HepG2 (cell line): ENCODE data around the gene GNAI2. TPM values are rescaled to one million over a fixed set of nuclear protein-coding genes. Genes with fewer than 3 reads are reported as not detected.

Experiments
- ATAC-seq: fragments of 200-7000 bp; cut with Tn5 transposase; 3 replicates; pipeline ENCODE4 v1.9.1; 2020; ENCODE audit warnings: mild to moderate bottlenecking, moderate library complexity
- BruUV-seq: library from RNA; stranded (reverse); fragments of 400-500 nt; replicated peaks from 2 replicates; lab custom pipeline; 2021; lab: Mats Ljungman, UMichigan
- CTCF ChIA-PET: fragments of 300-600 bp; formaldehyde crosslinking; extraction: SDS; loops from one replicate; lab custom pipeline; 2021; ENCODE audit warnings: low total read pairs, inconsistent platforms, low intra/inter-chr PET ratio; lab: Yijun Ruan, JAX
- POLR2A ChIA-PET: fragments of 350-600 bp; sonication (Branson Sonifier 250); formaldehyde crosslinking; loops from one replicate; lab custom pipeline; 2020; ENCODE audit warnings: antibody characterized with exemption, inconsistent platforms; lab: Yijun Ruan, JAX
- DNase-seq: peaks from one replicate; pipeline ENCODE4 v3.0.0-alpha.2; 2015; ENCODE audit warnings: low spot score
- FAIRE-seq: peaks from 3 replicates; lab custom pipeline; 2011; peaks lifted over from hg19 to GRCh38; lab: Jason Lieb, UNC
- H2AFZ ChIP-seq: one replicate; pipeline ENCODE4 v1.6.1; 2011; ENCODE audit warnings: low read length, inconsistent platforms
- H3K27ac ChIP-seq: fragments of 300-600 bp; 3 replicates; pipeline ENCODE4 v1.8.0; 2011; ENCODE audit warnings: mixed run types, mild to moderate bottlenecking, mixed read lengths, low read length, inconsistent platforms; ENCODE audit not compliant: insufficient read depth; ENCODE audit errors: extremely low read length
- H3K27me3 ChIP-seq, 2 experiments: fragments of 200-600 bp in 1 of 2; 2 replicates in 1 of 2; 3 replicates in 1 of 2; pipeline versions ENCODE4 v1.6.0 to v1.8.0; 2011; ENCODE audit warnings: low read length in 2 of 2, mild to moderate bottlenecking in 2 of 2, moderate library complexity in 2 of 2, inconsistent platforms in 1 of 2; ENCODE audit not compliant: insufficient read depth in 2 of 2, control insufficient read depth in 1 of 2
- H3K36me3 ChIP-seq, 2 experiments: fragments of 200-600 bp in 1 of 2; replicated peaks in 1 of 2; 2 replicates in 1 of 2; 3 replicates in 1 of 2; pipeline versions ENCODE4 v1.5.1 to v1.8.0; 2011; ENCODE audit warnings: low read length in 2 of 2, inconsistent platforms in 1 of 2; ENCODE audit not compliant: insufficient read depth in 2 of 2, control insufficient read depth in 1 of 2
- H3K4me1 ChIP-seq: 2 replicates; pipeline ENCODE4 v1.5.1; 2012; ENCODE audit warnings: low read length, inconsistent platforms; ENCODE audit not compliant: insufficient read depth
- H3K4me2 ChIP-seq: 2 replicates; pipeline ENCODE4 v1.6.0; 2011; ENCODE audit warnings: low read depth, low read length, inconsistent platforms
- H3K4me3 ChIP-seq, 3 experiments: fragments of 200-600 bp in 1 of 3; sonication (generic), shearing (Covaris generic) in 1 of 3; replicated peaks in 1 of 3; 2 replicates each; pipeline ENCODE4 v1.5.1; 2011 to 2016; ENCODE audit warnings: low read length in 3 of 3, inconsistent platforms in 2 of 3, low read depth in 2 of 3, mild to moderate bottlenecking in 2 of 3, control low read depth in 1 of 3, mixed read lengths in 1 of 3; ENCODE audit not compliant: insufficient read depth in 1 of 3
- H3K79me2 ChIP-seq: one replicate; pipeline ENCODE4 v1.6.1; 2011; ENCODE audit warnings: low read length, inconsistent platforms; ENCODE audit not compliant: insufficient read depth
- H3K9ac ChIP-seq: 2 replicates; pipeline ENCODE4 v1.6.0; 2011; ENCODE audit warnings: mild to moderate bottlenecking, low read depth, low read length, inconsistent platforms; ENCODE audit not compliant: insufficient read depth
- H3K9me3 ChIP-seq: 2 replicates; pipeline ENCODE4 v1.5.1; 2012; ENCODE audit warnings: mild to moderate bottlenecking, low read length
- H4K20me1 ChIP-seq: 2 replicates; pipeline ENCODE4 v1.6.0; 2011; ENCODE audit warnings: inconsistent platforms, mild to moderate bottlenecking, low read length, moderate library complexity; ENCODE audit not compliant: insufficient read depth
- BCLAF1 ChIP-seq: fragments of 450-650 bp; IDR thresholded peaks from 2 replicates; pipeline ENCODE4 v1.6.1; 2017; ENCODE audit warnings: mild to moderate bottlenecking
- ZNF615 ChIP-seq: sonication (generic); formaldehyde crosslinking; IDR thresholded peaks from 2 replicates; pipeline ENCODE4 v1.5.0; 2020; ENCODE audit warnings: mild to moderate bottlenecking, missing genetic modification reagents, borderline replicate concordance
- WGBS: methylation state at CpG from one replicate; pipeline ENCODE4 v1.1.6; 2017; ENCODE audit warnings: low lambda C conversion rate; 5-methylcytosine and 5-hydroxymethylcytosine counted together
- in situ Hi-C: cut with HindIII; loops from 2 replicates; pipeline ENCODE4 v1.10.0; 2017; ENCODE audit warnings: low pct_unique_long_range_greater_than_20kb; ENCODE audit not compliant: extremely low pct_ligation_motif_present
- intact Hi-C: fragments of 100-400 bp; cut with micrococcal nuclease; formaldehyde crosslinking; loops from one replicate; pipeline ENCODE4 v1.10.0; 2022; ENCODE audit not compliant: unreplicated experiment
- polyA plus RNA-seq, 8 experiments: library from polyadenylated mRNA; depleted of rRNA in 3 of 8; stranded (reverse) in 7 of 8; unstranded in 1 of 8; fragments of >200 nt; fragmentation: Illumina TruSeq in 4 of 8; extraction: Trizol in 4 of 8; gene quantifications; 2 replicates each; pipeline versions ENCODE4 v1.2.1 to v1.2.3, GENCODE V29; 2011 to 2016; ENCODE audit warnings: low read depth in 4 of 8, missing spikeins in 1 of 8, mixed read lengths in 1 of 8; ENCODE audit not compliant: insufficient read depth in 1 of 8
- total RNA-seq, 5 experiments: library from RNA; depleted of rRNA; stranded (reverse); fragments of >200 nt; fragmentation: Illumina TruSeq; extraction: Trizol; gene quantifications; 2 replicates each; pipeline ENCODE4 v1.2.3, GENCODE V29; 2016; ENCODE audit warnings: low read depth in 1 of 5

The GNAI2 gene
- total and polyA plus RNA-seq, 2 of the 13 experiments (the other 11 are each of a cell fraction or from before 2014, with no cell fraction given) = 51.1 to 66.2 TPM

GRCh38 chr3:50286322-50287227, 50.6 kb downstream of the GNAI2 start (continued):
- no peak for TF ChIP-seq BCLAF1
- TF ChIP-seq, all 625 proteins: peak for 4

GRCh38 chr3:50287262-50287661, 51.3 kb downstream of the GNAI2 start:
- Histone ChIP-seq H3K4me3 (no peak overlapping the region), H3K4me1 (peaks cover 20% of the 10 kb centered on the region), H4K20me1 (no peaks in the 10 kb centered on the region), H2AFZ (no peak overlapping the region), H3K27ac (no peak overlapping the region), H3K36me3 (peaks cover 22 to 40% of the 10 kb centered on the region in 2 experiments), H3K9me3 (no peaks in the 10 kb centered on the region), H3K79me2 (peaks cover 15% of the 10 kb centered on the region), H3K27me3 (no peaks in the 10 kb centered on the region), H3K4me2 (no peak overlapping the region), H3K9ac (no peak overlapping the region)
- no peak for TF ChIP-seq ZNF615 (CRISPR knock-in tag)
- ChIA-PET POLR2A (interaction anchor here (1.0 to 1.1 kb wide), 3 partner anchors 8 to 41 kb away, joined by 3 to 4 read pairs (median 3); no protein-coding TSS in a partner anchor), CTCF (no interaction called here)
- in situ Hi-C loops = no loop called here
- 100% methylated on average over 1 of the region's 1 CpG for WGBS
- BruUV-seq = no TSS peak
- DNase-seq (no peak), ATAC-seq (no peak), FAIRE-seq (no peak)
- intact Hi-C loops = no loop called here
